Effector memory CD4-positive, alpha-beta T cell (primary cell): ENCODE results near the gene SH3BP2.

Experiments used
- DNase-seq, 3 donors: peaks; one replicate each; pipeline ENCODE4 v3.0.0-alpha.2; 2020
- H3K27ac ChIP-seq: 2 replicates; pipeline ENCODE4 v1.7.0; 2013; ENCODE audit warnings: mild to moderate bottlenecking, low read length, moderate library complexity; ENCODE audit not compliant: insufficient read depth, poor library complexity, severe bottlenecking
- H3K27me3 ChIP-seq: replicated peaks from 2 replicates; pipeline ENCODE4 v1.7.0; 2013; ENCODE audit warnings: mild to moderate bottlenecking, low read length; ENCODE audit not compliant: insufficient read depth, control insufficient read depth, poor library complexity, severe bottlenecking
- H3K36me3 ChIP-seq: 2 replicates; pipeline ENCODE4 v1.7.0; 2013; ENCODE audit warnings: mild to moderate bottlenecking, low read length, moderate library complexity; ENCODE audit not compliant: control insufficient read depth, insufficient read depth
- H3K4me1 ChIP-seq: 2 replicates; pipeline ENCODE4 v1.7.0; 2013; ENCODE audit warnings: low read length, mild to moderate bottlenecking; ENCODE audit not compliant: control insufficient read depth, insufficient read depth, poor library complexity, severe bottlenecking
- H3K4me3 ChIP-seq: 2 replicates; pipeline ENCODE4 v1.7.0; 2013; ENCODE audit warnings: low read length, low read depth, mild to moderate bottlenecking; ENCODE audit not compliant: insufficient read depth, poor library complexity, severe bottlenecking
- H3K9me3 ChIP-seq: 2 replicates; pipeline ENCODE4 v1.7.0; 2013; ENCODE audit warnings: mild to moderate bottlenecking, low read length, moderate library complexity; ENCODE audit not compliant: control insufficient read depth

Gene SH3BP2

DNA sequence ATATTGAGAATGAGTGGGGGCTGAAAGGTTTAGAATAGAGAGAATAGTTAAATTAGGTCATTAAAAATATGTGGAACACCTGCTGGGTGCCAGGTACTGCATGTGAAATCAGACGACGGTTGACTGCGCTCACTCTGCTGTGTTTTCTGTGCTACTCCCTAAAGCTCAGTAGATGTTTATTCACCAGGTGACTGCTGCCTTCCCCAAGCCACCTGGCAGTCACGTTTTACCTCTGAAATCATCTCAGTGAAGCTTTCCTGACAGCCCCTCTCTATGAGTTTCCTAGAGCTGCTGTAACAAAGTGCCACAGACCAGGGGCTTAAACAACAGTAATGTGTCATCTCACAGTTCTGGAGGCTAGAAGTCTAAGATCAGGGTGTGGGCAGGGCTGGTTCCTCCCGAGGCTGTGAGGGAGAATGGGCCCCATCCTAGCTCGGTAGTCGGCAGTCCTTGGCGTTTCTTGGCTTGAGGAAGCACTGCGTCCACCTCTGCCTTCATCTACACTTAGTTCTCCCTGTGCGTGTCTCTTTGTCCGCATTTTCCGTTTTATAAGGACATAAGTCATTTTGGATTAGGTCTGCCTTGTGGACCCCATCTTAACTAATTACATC is 76.1 kb downstream of the SH3BP2 start:
- Histone ChIP-seq H3K9me3 (no peaks in the 10 kb centered on the region), H3K4me3 (no peak overlapping the region), H3K36me3 (no peaks in the 10 kb centered on the region), H3K4me1 (peaks cover 3% of the 10 kb centered on the region), H3K27ac (no peak overlapping the region), H3K27me3 (no peaks in the 10 kb centered on the region)
- no peak for DNase-seq

GRCh38 chr4:2869659-2870058 is 76.8 kb downstream of the SH3BP2 start:
- H3K4me3 ChIP-seq, result no peak overlapping the region
- H3K27me3 ChIP-seq, result no peaks in the 10 kb centered on the region

DNA sequence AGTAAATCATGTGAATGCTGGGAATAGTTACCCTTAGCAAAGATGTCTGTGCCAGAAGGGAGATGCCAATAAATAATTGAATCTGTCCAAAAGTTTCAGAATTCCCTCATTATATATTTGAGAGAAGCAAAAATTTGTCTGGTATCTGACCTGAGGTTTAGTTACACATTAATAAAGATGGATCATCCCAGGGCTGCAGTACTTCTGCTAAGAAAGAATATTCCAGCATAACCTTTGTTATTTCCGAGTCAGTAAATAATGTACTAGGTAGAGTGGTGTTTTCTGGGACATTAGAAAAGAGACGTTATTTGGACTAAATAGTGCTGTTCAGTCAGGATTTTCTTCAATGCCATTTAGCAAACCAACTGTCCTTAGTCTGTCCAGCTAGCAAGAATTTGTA is 77.2 kb downstream of the SH3BP2 start:
- Histone ChIP-seq H3K4me3 (no peak overlapping the region), H3K27ac (no peak overlapping the region), H3K36me3 (no peaks in the 10 kb centered on the region), H3K4me1 (peaks cover 3% of the 10 kb centered on the region), H3K9me3 (no peaks in the 10 kb centered on the region), H3K27me3 (no peaks in the 10 kb centered on the region)
- no peak for DNase-seq

More at GRCh38 chr4:2869659-2870058, 76.8 kb downstream of the SH3BP2 start:
- DNase-seq, result no peak
- Histone ChIP-seq H3K4me1 (peaks cover 3% of the 10 kb centered on the region), H3K36me3 (no peaks in the 10 kb centered on the region), H3K27ac (no peak overlapping the region), H3K9me3 (no peaks in the 10 kb centered on the region)

GRCh38 chr4:2871466-2871865 is 78.6 kb downstream of the SH3BP2 start:
- DNase-seq, result no peak
- peaks cover 3% of the 10 kb centered on the region for H3K4me1 ChIP-seq
- no peak overlapping the region for H3K4me3 ChIP-seq
- H3K27me3 ChIP-seq, result no peaks in the 10 kb centered on the region
- no peak overlapping the region for H3K27ac ChIP-seq
- H3K36me3 ChIP-seq, result peaks cover 5% of the 10 kb centered on the region
- no peaks in the 10 kb centered on the region for H3K9me3 ChIP-seq

- H3K9me3 ChIP-seq, result no peaks in the 10 kb centered on the region
- no peak overlapping the region for H3K4me3 ChIP-seq
- no peak overlapping the region for H3K27ac ChIP-seq
- peaks cover 6% of the 10 kb centered on the region for H3K36me3 ChIP-seq
- H3K4me1 ChIP-seq, result peaks cover 3% of the 10 kb centered on the region
- H3K27me3 ChIP-seq, result no peaks in the 10 kb centered on the region
- DNase-seq, result no peak
These were observed 79.0 kb downstream of the SH3BP2 start for GRCh38 chr4:2871911-2872310.

GRCh38 chr4:2873329-2873728 is 80.4 kb downstream of the SH3BP2 start:
- Histone ChIP-seq H3K36me3 (peaks cover 12% of the 10 kb centered on the region), H3K27ac (no peak overlapping the region), H3K4me1 (no peaks in the 10 kb centered on the region), H3K27me3 (no peaks in the 10 kb centered on the region), H3K4me3 (no peak overlapping the region), H3K9me3 (no peaks in the 10 kb centered on the region)
- DNase-seq, result no peak

- Histone ChIP-seq H3K27me3 (no peaks in the 10 kb centered on the region), H3K27ac (no peak overlapping the region), H3K9me3 (no peaks in the 10 kb centered on the region), H3K4me1 (no peaks in the 10 kb centered on the region), H3K36me3 (peaks cover 12% of the 10 kb centered on the region), H3K4me3 (no peak overlapping the region)
- no peak for DNase-seq
These were observed 82.0 kb downstream of the SH3BP2 start for GRCh38 chr4:2874861-2875260.

DNA sequence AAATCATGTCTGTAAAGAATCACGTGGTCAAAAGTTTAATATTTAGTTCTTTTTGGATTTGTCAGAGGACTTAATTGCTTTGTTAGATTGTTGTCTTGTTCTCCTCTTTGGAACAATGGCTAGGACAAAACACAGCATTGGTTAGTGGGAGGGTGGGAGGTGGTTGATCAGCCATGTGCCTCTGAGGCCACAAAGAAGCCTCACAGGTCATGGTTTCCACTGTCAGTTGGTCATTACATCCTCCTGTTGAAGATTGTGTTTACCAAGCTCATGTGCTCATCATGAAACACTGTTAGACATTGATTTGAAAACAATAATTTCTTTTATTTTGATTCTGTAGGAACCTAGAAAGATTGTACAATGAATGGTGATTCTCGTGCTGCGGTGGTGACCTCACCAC is 82.7 kb downstream of the SH3BP2 start:
- peaks cover 12% of the 10 kb centered on the region for H3K36me3 ChIP-seq
- H3K9me3 ChIP-seq, result no peaks in the 10 kb centered on the region
- DNase-seq, result no peak
- H3K4me1 ChIP-seq, result no peaks in the 10 kb centered on the region
- H3K27ac ChIP-seq, result no peak overlapping the region
- no peaks in the 10 kb centered on the region for H3K27me3 ChIP-seq
- H3K4me3 ChIP-seq, result no peak overlapping the region

DNA sequence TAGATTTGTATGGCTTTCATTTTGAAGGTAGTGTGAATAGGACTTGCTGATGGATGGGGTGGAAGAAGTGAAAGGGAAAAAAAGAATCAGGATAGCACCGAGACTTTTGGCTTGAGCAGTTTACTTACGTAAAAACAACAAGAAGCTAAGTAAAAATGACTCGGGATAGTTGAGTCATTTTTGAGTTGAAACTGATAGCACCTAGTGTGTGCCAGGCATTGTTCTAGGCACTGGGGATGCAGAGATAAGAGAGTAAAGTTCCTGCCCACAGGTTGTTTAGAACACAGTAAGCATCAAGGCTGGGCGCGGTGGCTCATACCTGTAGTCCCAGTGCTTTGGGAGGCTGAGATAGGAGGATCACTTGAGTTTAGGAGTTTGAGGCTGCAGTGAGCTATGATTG is 85.5 kb downstream of the SH3BP2 start:
- H3K27ac ChIP-seq, result no peak overlapping the region
- H3K9me3 ChIP-seq, result no peaks in the 10 kb centered on the region
- no peaks in the 10 kb centered on the region for H3K27me3 ChIP-seq
- no peaks in the 10 kb centered on the region for H3K4me1 ChIP-seq
- H3K4me3 ChIP-seq, result no peak overlapping the region
- DNase-seq, result no peak
- peaks cover 20% of the 10 kb centered on the region for H3K36me3 ChIP-seq

- Histone ChIP-seq H3K36me3 (peaks cover 20% of the 10 kb centered on the region), H3K27ac (no peak overlapping the region), H3K4me1 (no peaks in the 10 kb centered on the region), H3K9me3 (no peaks in the 10 kb centered on the region), H3K4me3 (no peak overlapping the region), H3K27me3 (no peaks in the 10 kb centered on the region)
- DNase-seq, result no peak
These were observed 86.1 kb downstream of the SH3BP2 start for GRCh38 chr4:2879026-2879425.
